ENCODE results near the gene LYRM7.
"Not testable (repeated sequence)": the region's sequence is repeated elsewhere in the genome, so short reads cannot be mapped to it uniquely, and the experiment has no call there.

The LYRM7 gene
- total RNA-seq: 46.7 to 51.0 reads per million in 2 donors

DNA sequence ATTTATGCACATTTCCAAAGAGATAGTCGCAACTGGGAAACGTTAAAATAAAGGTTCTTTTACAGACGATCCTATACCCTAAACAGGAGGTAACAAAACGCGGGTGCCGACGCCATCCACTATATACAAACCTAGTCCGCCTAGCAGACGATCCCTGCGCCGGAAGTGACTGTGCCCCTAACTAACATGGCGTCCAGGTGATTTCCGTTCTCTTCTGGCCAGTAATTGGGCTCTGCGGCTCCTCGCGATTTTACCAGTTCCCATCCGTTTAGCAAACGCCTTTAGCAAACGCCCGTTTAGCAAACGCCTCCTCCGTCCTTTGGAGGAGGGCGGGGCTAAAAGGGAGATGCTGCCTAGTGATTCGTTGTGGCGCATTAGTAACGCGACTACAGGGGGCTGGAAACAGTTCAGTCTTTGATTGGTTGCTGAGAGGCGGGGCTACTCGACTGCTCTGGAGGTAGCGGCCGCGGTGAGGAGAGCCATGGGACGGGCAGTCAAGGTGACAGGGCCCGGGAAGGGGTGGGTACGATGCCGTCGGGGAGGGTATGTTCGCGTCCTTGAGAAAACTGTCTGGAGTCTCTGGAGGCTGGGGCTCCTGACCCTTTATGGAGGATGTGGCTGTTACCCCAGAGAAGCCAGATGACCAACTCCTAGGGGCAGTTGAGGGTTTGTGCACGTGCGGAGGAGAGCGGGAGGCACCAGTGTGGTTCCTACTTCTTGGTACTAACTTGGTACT lies at the start of gene LYRM7:
Gene LYRM7 (plus strand): TSS at position 405 of the 736 bp plus-strand sequence. CDS start 77 bp downstream, at position 482.
- DNase-seq: peak; percentile 46

DNA sequence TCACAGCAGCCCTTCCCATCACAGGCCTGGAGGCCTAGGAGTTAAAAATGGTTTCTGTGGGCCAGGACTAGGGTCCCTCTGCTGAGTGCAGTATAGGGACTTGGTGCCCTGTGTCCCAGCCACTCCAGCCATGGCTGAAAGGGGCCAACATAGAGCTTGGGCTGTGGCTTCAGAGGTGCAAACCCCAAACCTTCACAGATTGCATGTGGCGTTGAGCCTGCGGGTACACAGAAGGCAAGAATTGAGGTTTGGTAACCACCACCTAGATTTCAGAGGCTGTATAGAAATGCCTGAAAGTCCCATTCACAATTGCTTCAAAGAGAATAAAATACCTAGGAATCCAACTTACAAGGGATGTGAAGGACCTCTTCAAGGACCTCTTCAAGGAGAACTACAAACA lies 43.5 kb upstream of the LYRM7 start:
- not testable (repeated sequence) for DNase-seq

DNA sequence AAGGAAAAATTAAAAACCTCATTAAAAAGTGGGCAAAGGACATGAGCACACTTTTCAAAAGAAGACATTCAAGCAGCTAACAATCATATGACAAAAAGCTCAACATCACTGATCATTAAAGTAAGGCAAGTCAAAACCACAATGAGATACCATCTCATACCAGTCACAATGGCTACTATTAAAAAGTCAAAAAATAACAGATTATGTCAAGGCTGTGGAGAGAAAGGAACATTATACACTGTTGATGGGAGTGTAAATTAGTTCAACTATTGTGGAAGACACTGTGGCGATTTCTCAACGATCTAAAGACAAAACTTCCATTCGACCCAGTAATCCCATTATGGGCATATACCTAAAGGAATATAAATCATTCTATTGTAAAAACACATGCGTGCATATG lies 41.4 kb upstream of the LYRM7 start:
- no peak for DNase-seq

DNA sequence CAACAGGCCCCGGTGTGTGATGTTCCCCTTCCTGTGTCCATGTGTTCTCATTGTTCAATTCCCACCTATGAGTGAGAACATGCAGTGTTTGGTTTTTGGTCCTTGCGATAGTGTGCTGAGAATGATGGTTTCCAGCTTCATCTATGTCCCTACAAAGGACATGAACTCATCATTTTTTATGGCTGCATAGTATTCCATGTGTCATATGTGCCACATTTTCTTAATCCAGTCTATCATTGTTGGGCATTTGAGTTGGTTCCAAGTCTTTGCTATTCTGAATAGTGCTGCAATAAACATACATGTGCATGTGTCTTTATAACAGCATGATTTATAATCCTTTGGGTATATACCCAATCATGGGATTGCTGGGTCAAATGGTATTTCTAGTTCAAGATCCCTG lies 37.7 kb upstream of the LYRM7 start:
- not testable (repeated sequence) for DNase-seq

DNA sequence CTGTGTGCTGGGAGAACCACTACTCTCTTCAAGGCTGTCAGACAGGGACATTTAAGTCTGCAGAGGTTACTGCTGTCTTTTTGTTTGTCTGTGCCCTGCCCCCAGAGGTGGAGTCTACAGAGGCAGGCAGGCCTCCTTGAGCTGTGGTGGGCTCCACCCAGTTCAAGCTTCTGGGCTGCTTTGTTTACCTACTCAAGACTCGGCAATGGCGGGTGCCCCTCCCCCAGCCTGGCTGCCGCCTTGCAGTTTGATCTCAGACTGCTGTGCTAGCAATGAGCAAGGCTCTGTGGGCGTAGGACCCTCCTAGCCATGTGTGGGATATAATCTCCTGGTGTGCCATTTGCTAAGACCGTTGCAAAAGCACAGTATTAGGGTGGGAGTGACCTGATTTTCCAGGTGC lies 32.3 kb upstream of the LYRM7 start:
- not testable (repeated sequence) for DNase-seq

DNA sequence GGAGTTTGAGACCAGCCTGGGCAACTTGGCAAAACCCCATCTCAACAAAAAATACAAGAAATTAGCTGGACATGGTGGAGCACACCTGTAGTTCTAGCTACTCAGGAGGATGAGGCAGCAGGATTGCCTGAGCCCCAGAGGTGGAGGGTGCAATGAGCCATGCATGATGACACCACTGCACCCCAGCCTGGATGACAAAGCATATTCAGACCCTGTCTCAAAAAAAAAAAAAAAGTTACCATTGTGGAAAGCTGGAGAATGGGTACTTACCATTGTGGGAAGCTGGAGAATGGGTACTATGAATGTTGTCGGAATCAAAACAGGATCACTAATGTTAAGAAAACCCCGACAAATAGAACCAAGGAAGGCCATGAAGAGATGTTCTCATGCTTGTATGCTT lies 31.4 kb upstream of the LYRM7 start:
- DNase-seq: no peak

DNA sequence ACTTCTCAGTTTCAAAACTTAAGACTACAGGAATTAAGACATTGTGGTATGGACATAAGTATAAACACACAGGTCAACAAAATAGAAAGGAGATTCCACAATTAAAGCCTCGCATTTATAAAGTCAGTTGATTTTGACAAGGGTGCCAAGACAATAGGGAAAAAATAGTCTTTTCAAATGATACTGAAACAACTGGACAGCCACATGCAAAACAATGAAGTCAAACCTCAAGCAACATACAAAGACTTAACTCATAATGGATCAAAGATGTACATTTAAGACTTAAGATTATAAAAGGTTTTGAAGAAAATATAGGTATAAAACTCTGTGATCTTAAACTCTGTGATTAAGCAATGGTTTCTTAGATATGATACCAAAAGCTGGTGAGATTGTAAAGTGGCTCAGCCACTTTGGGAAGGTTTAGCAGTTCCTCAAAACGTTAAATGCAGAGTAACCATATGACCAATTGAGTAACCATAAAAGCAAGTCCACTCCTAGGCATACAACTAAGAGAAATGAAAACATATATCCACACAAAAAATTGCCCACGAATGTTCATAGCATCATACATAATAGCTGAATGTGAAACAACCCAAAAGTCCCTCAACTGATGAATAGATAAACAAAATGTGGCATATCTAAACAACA lies 27.6 kb upstream of the LYRM7 start:
- DNase-seq: no peak

DNA sequence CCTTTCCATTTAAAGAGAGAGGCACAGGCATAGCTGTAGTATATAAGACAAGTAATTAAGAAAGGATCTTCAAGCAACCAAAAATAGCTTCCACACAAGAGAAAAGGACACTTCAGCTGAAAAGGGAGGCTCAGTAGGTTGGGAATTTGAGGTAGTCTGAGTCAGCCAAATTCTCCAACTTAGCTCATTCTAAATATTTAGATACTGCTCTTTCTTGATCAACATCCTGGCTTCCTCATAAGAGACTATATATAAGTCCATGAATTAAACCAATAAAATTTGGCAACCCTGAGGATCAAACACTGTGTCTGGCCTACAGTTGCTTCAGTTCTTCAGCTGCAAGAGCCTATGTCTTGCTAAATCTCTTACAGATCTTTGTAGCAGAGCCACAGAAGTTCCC lies 23.5 kb upstream of the LYRM7 start:
- DNase-seq: no peak

DNA sequence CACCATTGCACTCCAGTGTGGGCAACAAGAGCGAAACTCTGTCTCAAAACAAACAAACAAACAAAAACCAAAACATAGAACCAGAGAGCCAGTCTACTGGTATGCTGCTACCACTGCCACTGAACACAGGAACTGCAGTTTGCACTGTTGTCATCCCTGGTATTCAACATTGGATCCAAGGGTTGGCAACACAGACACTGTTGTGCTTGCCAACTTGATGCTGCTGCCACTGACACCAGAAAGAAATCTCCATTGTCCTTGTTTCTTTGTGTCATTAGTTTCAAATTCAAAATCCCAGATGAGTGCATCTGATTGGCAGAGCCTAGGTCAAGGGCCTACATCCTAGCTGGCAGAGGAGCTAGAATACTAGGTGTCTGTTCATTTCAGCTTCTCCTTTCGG lies 21.9 kb upstream of the LYRM7 start:
- DNase-seq: no peak

DNA sequence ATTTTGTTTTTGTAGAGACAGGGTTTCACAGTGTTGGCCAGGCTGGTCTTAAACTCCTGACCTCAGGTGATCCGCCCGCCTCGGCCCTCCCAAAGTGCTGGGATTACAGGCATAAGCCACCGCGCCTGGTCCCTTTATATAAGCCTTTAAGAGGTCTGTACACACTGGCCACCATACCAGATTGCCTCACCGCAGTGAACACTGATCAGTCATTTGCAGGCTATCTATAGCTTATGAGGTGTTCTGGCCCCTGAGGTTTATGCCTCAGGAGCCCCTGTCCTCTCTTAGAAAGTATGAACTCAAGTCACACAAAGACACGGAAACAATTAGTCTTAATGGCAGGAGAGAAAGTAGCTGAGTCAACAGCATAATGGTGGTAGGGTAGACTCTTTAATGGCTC lies 20.3 kb upstream of the LYRM7 start:
- no peak for DNase-seq

DNA sequence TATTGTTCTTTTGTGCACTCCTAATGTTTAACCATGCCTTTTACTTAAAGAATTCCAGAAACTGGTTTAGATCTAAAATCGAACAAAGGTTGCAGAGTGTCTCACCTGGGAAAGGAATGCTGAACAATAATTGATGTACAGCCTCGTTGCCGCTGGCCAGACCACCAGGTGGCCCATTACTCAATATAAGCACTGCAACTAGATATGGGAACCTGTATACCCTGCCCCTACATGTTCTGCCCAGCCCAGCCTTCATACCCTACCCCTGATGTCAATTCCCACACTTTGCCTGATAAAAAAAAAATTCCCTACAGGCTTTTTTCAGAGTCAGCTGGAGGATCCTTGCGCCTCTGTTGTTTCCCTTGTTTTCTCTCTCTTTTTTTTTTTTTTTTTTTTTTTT lies 19.5 kb upstream of the LYRM7 start:
- DNase-seq: no peak

DNA sequence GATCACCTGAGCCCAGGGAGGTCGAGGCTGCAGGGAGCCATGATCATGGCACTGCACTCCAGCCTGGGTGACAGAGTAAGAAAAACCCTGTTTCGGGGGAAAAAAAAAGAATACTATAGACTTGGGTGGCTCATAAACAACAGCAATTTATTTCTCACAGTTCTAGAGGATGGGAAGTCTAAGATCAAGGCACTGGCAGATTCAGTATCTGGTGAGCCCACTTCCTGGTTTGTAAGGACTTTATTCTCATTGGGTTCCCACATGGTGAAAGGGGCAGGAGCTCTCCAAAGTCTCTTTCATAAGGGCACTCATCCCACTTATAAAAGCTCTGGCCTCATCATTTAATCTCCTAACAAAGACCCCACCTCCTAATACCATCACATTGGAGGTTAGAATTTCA lies 14.4 kb upstream of the LYRM7 start:
- no peak for DNase-seq

DNA sequence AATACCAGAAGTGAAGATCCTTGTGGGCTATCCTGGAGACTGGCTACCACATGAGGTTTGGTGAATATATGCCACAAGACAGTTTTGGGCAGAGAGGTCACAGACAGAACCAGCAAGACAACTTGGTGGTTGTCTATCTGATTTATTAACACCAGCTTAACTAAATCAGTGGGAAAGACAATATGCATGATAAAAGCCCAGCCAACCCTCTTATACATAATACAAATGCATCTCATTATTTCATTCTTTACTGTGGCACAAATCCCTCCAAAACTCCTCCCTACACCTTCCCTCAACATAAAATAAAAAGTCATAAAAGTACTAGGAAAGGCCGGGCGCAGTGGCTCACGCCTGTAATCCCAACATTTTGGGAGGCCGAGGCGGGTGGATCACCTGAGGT lies 13.8 kb upstream of the LYRM7 start:
- no peak for DNase-seq

DNA sequence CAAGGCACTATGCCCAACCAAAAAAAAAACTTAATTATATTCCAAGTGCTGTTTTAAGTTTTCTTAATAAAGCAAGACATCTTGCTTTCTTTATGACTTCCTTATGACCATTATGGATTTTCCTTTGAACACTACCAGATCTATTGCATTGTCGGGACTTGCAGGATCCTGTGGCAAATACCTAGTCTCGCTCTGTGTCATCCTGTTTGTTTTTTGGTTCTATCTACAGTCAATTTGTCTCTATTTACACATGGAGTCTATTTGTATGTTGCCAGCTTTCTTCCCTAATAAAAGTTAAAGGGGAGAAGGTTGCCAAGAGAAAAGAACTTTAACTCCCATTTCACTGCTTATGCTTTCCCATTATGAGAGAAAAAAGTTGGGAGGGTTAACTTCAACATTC lies 10.6 kb upstream of the LYRM7 start:
- DNase-seq: no peak

DNA sequence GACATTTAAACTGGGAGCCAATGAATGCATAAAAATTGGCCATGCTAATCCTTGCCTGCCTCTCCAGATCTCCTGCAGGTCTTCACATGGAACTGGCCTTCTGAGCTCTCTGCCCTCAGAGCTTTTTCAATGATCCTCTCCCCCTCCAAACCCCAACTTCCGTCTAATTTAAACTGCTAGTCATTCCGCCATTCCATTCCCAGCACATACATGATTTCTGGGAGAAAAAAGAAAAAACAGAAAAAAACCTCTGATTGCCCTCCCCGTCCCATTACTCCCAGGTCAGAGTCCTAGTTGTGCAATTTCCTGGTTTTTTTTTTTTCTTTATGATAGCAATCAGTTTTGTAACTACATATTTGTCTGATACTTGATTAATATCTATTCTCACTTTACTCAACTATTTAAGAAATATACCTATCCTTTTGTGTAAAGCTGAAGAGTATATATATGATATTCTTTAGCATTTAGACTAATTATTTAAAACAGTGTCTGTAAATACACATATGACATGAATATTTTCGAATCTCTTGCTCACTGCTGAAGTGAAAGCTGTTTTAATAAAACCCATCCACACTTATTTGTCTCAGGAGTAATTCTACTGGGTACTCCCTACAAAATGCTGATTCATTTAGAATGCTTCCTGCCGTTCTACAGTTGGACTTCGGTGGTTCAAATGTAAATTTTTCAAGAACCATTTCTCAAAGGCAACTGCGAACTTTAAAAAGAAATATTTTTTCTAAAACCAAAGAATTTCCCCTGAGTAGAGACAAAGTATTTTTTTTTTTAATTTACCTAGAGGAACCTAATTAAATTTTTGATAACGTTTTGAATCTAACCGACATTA lies 7.2 kb upstream of the LYRM7 start:
- no peak for DNase-seq

DNA sequence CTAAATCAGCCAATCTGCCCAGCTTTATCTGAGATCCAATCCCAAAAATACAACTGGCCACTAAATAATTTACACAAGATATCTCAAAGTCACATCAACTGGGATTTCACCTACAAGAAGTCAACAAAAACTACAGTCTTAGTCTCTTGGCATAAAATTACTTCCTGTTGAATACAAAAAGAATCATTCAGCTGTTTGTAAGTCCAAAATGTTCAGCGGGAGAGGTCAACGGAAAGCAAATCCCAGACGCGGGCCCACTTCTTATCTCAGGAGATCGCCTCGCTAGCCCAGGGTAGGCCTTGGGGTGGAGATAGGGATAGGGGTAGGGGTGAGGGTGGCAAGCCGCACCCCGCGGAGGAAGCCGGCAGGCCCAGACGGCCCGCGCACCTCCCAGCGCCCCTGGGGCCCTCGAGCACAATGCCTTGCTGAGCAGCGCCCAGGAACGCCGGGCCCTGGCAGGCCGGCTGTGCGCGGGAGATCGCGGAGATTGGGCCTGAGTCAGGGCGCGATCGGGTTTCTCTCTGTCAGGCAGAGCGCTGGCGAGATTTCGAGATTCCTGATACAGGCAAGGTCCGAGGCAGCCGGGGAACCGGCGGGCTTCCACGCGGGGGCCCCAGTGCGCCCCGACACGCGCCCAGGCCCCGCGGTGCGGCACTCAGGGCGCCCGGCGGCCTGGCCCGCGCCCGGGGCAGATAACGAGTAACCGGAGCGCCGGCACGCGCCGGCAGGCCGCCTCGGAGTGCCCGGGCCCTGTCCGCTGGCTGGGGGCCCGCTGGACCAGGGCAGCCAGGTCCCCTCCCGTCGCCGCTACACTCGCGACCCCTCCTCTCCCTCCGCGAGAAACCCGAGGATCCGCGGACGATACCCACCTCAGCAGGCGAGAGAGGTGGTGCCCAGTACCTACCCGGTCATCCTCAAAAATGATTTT lies 6.3 kb upstream of the LYRM7 start:
- DNase-seq: peak; percentile 46

DNA sequence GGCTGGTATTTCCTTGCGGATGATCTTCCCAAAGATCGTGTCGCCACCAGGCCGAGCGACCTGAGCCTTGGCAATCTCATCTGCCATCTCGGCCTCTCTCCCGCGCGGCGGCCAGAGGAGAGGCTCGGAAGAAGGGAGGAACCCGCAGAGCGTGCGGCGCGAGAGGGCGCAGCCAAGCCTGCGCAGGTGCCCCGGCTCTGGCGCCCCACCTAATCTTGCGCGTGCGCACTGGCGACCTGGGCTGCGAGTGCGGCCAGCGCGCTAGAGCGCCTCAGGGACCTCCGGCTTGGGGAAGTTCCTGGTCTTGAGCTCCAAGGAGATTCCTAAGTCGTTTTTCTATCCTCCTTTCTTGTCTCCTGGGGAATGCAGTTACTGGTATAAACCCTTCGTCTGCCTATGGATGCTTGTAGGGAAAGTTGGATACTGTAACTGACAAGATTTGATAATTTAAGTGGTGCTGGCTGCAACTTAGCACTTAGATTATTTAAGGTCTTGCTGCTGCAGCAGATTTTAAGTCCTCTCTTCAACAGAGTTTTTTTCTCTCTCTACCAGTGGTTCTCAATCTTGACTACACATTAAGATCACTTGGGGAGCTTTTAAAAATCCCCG lies 5.5 kb upstream of the LYRM7 start, which contains the start of gene HINT1:
Gene HINT1 (minus strand): TSS at position 138 of the 609 bp plus-strand sequence. CDS start 51 bp downstream, at position 87.
- peak; percentile 87 for DNase-seq

DNA sequence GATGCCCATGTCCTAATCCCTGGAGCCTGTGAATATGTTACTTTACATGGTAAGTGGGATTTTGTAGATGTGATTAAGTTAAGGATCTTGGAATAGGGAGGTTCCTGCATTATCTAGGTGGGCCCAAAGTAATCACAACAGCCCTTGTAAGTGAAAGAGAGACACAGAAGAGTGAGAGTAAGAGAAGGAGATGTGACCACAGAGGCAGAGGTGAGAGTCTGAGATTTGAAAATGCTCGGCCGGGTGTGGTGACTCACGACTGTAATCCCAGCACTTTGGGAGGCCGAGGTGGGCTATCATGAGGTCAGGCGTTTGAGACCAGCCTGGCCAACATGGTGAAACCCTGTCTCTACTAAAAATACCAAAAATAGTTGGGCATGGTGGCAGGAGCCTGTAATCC lies 3.1 kb upstream of the LYRM7 start:
- no peak for DNase-seq

DNA sequence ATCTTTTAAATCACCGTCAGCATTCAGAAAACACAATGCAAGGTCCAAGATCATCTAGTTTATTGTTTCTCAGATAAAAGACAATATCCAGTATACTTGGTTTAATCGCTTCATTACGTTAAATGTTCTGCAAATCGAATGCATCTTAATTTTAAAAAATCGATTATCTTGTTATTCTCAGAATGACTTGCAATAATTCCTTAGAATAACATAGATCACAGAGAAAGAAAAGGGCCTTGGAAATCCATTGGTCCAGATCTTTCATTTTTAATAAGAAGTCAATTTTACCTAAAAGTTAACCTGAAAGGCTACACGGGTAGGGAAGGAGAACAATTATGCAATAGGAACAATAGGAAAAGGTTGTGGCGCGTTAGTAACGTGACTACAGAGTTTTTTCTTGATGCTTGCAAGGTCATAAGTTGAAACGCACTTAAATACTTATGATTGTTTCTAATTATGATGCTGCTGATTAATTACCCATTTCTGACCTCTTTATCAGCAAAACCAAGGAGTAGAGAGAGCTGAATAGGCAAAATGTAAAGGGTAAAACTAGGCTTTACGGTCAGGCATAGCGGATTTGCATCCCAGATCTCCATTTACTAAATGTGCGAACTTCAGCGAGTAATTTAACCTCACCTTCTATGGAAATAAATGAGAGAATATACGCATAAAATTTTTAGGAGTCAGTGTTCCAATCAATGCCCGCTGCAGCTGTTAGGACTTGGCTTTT lies 769 bp upstream of the LYRM7 start:
- DNase-seq: no peak

DNA sequence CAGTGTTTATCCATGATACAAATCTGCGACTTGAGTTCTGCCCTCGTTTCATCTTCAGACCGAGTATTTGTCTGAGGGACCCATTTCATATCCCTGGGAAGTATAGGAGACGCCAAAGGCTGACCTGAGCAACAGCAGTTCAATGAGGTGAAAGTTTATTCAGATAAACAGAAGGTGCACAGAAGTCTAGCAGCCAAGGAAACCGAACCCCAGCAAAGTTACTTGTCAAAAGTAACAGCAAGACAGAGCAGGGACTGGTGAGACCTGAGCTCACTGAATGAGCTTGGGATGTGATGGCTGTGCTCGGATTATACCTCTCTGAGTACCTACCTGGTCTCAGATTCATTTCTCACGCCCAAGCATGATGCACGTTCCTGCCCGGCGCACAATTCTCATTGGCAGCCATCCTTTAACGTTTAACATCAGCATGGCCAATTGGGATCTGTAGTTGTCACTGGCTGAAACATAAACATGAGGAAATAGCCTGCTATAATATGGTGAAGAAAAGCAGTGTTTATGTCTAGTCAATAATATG lies 599 bp downstream of the LYRM7 start:
- DNase-seq: no peak

DNA sequence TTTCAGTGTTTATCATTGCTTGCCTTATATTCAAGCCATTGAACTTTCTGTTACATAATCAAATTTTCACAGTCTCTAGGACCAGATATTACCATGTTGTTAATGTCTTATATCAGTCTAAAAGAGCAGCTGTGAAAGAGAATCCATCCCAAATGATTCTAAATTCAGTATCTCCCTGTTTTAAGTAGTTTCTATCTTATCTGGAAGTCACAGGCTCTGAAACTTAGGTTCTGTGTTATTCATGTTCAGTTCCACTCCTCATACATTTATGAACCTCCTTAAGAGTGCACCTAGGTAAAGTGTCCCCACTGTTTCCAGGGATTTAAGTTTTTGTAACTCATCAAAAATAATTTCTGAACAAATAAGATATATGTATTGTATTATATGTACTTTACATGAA lies 9.7 kb downstream of the LYRM7 start:
- DNase-seq: no peak
